Tibial artery (tissue), 4 donors: ENCODE data around the gene KRTAP5-2.

Source experiments
- DNase-seq, 2 donors: peaks; one replicate each; pipeline ENCODE4 v3.0.0-alpha.2; 2019
- H3K27ac ChIP-seq, 2 donors: fragments of 200-600 bp; sonication (generic) in 1 of 2; 1 replicate in 1 of 2; 2 replicates in 1 of 2; pipeline ENCODE4 v1.5.1; 2018 to 2019; ENCODE audit warnings: mild to moderate bottlenecking in 1 of 2
- H3K27me3 ChIP-seq, 2 donors: fragments of 200-600 bp; sonication (generic) in 1 of 2; one replicate each; pipeline versions ENCODE4 v1.5.1 to v1.6.0; 2016 to 2019
- H3K36me3 ChIP-seq, 3 donors: fragments of 200-600 bp; sonication (generic) in 2 of 3; one replicate each; pipeline ENCODE4 v1.5.1; 2016 to 2019; ENCODE audit warnings: mild to moderate bottlenecking in 2 of 3
- H3K4me1 ChIP-seq, 4 donors: fragments of 200-600 bp; sonication (generic) in 2 of 4; 1 replicate in 3 of 4; 2 replicates in 1 of 4; pipeline ENCODE4 v1.5.1; 2016 to 2019
- H3K4me3 ChIP-seq, 2 donors: fragments of 200-600 bp; sonication (generic) in 1 of 2; 1 replicate in 1 of 2; 2 replicates in 1 of 2; pipeline ENCODE4 v1.5.1; 2018 to 2019; ENCODE audit warnings: mild to moderate bottlenecking in 2 of 2
- H3K9me3 ChIP-seq, 3 donors: fragments of 200-600 bp; sonication (generic) in 1 of 3; one replicate each; pipeline ENCODE4 v1.5.1; 2016 to 2019
- intact Hi-C: fragments of 100-400 bp; cut with DNase I; formaldehyde crosslinking; loops from one replicate; pipeline ENCODE4 v1.15.0; 2023; ENCODE audit warnings: low total_unique reads
- TF ChIP-seq, protein P1 (sequence below), 2 experiments: fragments of 200-600 bp in 1 of 2; fragments of 450-650 bp in 1 of 2; IDR thresholded peaks; one replicate each; pipeline ENCODE4 v1.5.1; 2017 to 2019; ENCODE audit warnings: antibody characterized with exemption in 2 of 2, mild to moderate bottlenecking in 1 of 2, moderate library complexity in 1 of 2

Gene KRTAP5-2

DNA sequence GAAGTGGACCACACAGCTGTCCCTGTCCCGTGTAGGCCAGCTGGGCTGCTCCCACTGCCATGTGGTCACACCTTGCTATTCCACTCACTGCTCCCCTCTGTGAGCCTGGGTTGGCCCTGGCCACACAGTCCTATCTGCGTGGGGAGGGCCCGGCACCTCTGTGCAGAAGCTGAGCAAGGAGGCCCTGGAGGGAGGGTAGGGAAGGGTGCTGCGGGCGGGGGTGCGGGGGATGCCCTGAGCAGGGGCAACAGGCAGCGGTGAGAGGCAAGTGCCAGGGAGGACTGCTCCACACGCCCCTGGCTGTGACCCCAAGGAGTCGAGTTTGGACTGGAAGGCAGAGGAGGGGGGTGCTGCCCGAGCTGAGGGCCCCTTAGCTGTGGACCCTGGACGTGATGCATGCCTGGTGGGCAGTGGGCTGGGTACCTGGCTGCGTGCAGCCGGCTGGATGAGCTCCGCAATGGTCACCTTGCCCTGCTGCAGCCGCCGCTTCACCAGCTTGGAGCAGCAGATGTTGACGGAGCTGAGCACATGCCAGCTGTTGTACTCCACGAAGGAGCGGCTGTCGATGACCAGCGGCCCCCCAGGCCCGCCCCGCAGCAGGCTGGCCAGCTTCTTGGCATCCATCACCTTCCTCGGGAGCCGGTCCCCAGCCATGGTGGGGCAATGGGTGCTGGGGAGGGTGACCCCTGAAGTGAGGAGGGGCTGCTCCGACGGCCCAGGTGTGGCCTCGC is 32.8 kb downstream of the KRTAP5-2 start:
- Histone ChIP-seq H3K9me3 (no peaks in the 10 kb centered on the region), H3K27me3 (no peaks in the 10 kb centered on the region), H3K4me1 (peaks cover under 1 to 58% (median 44%) of the 10 kb centered on the region in 4 donors), H3K4me3 (no peak overlapping the region), H3K27ac (peak overlapping the region; percentile 17 to 59), H3K36me3 (peaks cover 12 to 49% (median 36%) of the 10 kb centered on the region in 3 donors)
- DNase-seq = no peak
- TF ChIP-seq, protein P1, sequence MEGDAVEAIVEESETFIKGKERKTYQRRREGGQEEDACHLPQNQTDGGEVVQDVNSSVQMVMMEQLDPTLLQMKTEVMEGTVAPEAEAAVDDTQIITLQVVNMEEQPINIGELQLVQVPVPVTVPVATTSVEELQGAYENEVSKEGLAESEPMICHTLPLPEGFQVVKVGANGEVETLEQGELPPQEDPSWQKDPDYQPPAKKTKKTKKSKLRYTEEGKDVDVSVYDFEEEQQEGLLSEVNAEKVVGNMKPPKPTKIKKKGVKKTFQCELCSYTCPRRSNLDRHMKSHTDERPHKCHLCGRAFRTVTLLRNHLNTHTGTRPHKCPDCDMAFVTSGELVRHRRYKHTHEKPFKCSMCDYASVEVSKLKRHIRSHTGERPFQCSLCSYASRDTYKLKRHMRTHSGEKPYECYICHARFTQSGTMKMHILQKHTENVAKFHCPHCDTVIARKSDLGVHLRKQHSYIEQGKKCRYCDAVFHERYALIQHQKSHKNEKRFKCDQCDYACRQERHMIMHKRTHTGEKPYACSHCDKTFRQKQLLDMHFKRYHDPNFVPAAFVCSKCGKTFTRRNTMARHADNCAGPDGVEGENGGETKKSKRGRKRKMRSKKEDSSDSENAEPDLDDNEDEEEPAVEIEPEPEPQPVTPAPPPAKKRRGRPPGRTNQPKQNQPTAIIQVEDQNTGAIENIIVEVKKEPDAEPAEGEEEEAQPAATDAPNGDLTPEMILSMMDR (IDR thresholded peaks at IDR 0.05) = no peak
- intact Hi-C loops = loop anchor here (10.0 kb wide), 1 partner anchor 189 kb away; the partner anchor contains the start of gene IFITM10

DNA sequence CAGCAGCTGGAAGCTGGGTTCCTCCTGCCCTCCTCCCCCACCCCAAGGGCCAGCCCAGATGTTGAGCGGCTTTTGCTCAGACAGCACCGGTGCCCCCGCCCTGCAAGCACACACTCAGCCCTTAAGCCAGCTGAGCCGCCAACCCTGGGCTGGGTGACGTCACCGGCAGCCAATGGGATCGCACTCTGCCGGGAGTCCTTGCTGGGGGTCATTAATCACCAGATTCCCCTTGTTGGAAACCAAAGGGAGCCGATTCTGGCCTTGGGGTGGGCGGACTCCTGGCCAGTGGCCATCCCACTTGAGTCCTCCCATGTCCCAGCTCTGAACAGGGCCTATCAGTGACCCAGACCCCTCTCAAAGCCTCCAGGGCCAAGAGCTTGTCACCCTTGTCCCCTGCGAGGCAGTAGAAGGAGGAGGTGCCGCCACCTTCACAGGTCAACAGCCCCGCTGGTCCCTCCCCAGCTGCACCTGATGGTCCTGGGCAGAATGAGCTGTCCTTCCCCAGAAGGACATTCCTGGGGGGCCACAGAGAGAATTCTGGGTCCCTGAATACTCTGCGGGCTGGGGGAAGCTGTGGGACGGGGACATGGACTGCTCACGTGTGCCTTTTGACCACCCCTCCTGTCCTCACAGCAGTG is 33.4 kb downstream of the KRTAP5-2 start:
- Histone ChIP-seq H3K27me3 (no peaks in the 10 kb centered on the region), H3K27ac (peak overlapping the region; percentile 17 to 59), H3K4me3 (no peak overlapping the region), H3K4me1 (peaks cover 5 to 58% (median 44%) of the 10 kb centered on the region in 4 donors), H3K9me3 (no peaks in the 10 kb centered on the region), H3K36me3 (peaks cover 12 to 52% (median 37%) of the 10 kb centered on the region in 3 donors)
- intact Hi-C loops = loop anchor here (10.0 kb wide), 1 partner anchor 190 kb away; the partner anchor contains the start of gene IFITM10
- DNase-seq = peak; percentile 31 to 85
- TF ChIP-seq, protein P1 (IDR thresholded peaks at IDR 0.05) = no peak

DNA sequence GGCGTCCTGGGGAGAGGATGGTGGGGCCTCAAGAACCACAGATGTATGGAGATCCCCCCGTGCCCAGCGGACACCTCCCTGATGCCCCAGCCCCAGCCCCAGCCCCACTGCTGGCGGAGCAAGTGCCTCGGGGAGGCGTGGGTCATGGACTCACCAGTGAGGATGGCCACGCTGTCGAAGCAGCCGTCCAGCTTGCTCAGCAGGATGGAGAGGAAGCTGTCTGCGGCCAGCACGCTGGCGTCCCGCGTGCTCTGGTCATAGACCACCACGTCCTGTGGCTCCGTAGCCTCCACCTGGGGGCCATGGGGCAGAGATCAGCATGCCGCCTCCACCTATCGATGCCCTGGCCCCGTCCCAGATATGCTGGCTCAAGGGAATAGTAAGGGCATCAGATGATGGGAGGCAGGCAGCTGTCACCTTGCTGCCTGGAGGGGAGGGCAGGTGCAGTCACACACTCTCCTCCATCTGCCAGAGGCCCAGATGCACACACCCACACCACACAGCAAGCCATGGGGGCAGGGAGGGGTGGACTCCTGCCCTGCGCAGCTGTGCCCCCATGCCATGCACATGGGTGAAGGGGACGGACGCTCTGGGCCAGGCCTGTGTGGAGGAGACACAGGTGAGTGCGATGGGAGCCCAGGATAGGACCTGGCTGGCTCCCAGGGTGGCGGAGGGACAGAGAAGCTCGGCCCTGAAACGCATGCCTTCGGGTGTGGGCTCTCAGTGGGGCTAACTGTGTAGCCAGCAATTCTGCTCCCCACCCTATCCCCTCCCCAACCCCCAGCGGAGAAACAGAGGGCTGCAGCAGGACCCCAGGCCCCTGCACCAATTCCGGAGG is 34.2 kb downstream of the KRTAP5-2 start:
- H3K27ac ChIP-seq = peak overlapping the region; percentile 17 to 59
- TF ChIP-seq, protein P1 (IDR thresholded peaks at IDR 0.05) = no peak
- H3K36me3 ChIP-seq = peaks cover 12 to 52% (median 37%) of the 10 kb centered on the region in 3 donors
- intact Hi-C loops = loop anchor here (10.0 kb wide), 1 partner anchor 191 kb away; the partner anchor contains the start of gene IFITM10
- H3K27me3 ChIP-seq = no peaks in the 10 kb centered on the region
- H3K4me1 ChIP-seq = peaks cover 5 to 56% (median 47%) of the 10 kb centered on the region in 4 donors
- DNase-seq = no peak
- no peak overlapping the region for H3K4me3 ChIP-seq
- no peaks in the 10 kb centered on the region for H3K9me3 ChIP-seq

DNA sequence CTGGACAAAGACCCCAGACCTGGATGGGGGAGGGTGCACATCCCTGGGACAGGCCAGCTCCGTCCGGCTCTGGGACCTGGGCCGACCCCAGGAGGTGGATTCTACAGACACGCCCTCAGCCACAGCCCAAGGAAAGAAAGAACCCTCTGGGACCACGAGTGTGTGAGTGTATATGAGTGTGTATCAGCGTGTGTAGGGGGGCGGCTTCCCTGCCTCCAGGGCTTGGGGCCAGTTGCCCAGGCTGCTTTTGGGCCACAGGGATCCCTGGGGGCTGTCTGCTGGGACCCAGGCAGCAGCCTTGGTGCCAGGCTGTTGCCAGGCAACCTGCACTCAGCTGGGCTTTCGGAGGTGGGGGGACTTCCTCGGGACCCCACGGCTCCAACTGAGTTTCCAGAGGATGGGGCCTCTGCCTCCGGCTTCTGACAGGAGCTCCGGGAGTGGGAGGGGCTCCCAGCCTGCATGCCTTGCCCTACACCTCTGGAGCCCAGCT is 34.9 kb downstream of the KRTAP5-2 start:
- Histone ChIP-seq H3K36me3 (peaks cover 12 to 52% (median 37%) of the 10 kb centered on the region in 3 donors), H3K27me3 (no peaks in the 10 kb centered on the region), H3K4me1 (peaks cover 5 to 56% (median 48%) of the 10 kb centered on the region in 4 donors), H3K9me3 (no peaks in the 10 kb centered on the region), H3K27ac (peak overlapping the region; percentile 15 to 59), H3K4me3 (no peak overlapping the region)
- intact Hi-C loops = loop anchor here (10.0 kb wide), 1 partner anchor 192 kb away; the partner anchor contains the start of gene IFITM10
- DNase-seq = no peak
- TF ChIP-seq, protein P1 (IDR thresholded peaks at IDR 0.05) = no peak
